ENCODE measurements around the gene NDUFS1.
"Not testable (repeated sequence)": the region's sequence is repeated elsewhere in the genome, so short reads cannot be mapped to it uniquely, and the experiment has no call there.

Gene NDUFS1

GRCh38 chr2:206168230-206168629 lies 9.0 kb upstream of the NDUFS1 start:
- DNase-seq; in situ Hi-C loops (cut with HindIII; ENCODE audit: low pct_ligation_motif_present, low pct_unique_long_range_greater_than_20kb, low sequenced_read_pairs): not testable (repeated sequence)

- peak; percentile 61 for DNase-seq
- in situ Hi-C loops (cut with HindIII; ENCODE audit: low pct_ligation_motif_present, low pct_unique_long_range_greater_than_20kb, low sequenced_read_pairs): no loop called here
Measured at GRCh38 chr2:206164261-206164862, 5.1 kb upstream of the NDUFS1 start.

GRCh38 chr2:206163251-206163880 lies 4.1 kb upstream of the NDUFS1 start:
- in situ Hi-C loops (cut with HindIII; ENCODE audit: low pct_ligation_motif_present, low pct_unique_long_range_greater_than_20kb, low sequenced_read_pairs): no loop called here
- DNase-seq: no peak

DNA sequence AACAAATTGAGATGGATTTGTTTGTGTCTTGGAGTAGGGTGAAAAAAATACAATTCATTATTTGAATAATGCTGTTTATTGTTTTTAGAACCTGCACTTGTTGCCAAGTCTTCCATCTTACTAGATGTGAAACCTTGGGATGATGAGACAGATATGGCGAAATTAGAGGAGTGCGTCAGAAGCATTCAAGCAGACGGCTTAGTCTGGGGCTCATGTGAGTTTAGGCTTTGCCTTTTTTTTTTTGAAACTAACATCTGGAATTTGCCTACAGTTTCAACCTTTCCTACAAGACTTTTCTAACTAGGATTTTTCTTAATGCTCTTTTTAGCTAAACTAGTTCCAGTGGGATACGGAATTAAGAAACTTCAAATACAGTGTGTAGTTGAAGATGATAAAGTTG lies 3.2 kb upstream of the NDUFS1 start:
- in situ Hi-C loops (cut with HindIII; ENCODE audit: low pct_ligation_motif_present, low pct_unique_long_range_greater_than_20kb, low sequenced_read_pairs); DNase-seq: not testable (repeated sequence)

DNA sequence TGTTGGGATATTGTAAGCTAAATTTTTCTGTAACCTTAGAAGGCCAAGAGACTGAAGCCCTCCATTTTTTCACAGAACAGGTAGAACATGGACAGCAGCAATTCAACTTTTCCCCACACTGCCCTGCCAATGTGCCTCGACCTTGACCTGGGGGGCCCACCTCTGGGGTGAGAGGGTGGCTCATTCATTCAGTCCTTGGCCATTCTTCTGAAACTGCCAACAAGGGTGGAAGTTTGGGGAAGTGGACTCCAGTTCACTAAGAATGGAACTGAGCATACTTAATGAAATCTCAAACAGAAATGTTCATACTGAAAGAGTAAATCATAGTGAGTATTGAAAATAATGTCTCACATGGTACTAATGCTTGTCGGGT lies 1.5 kb upstream of the NDUFS1 start:
- DNase-seq: no peak
- in situ Hi-C loops (cut with HindIII; ENCODE audit: low pct_ligation_motif_present, low pct_unique_long_range_greater_than_20kb, low sequenced_read_pairs): no loop called here

DNA sequence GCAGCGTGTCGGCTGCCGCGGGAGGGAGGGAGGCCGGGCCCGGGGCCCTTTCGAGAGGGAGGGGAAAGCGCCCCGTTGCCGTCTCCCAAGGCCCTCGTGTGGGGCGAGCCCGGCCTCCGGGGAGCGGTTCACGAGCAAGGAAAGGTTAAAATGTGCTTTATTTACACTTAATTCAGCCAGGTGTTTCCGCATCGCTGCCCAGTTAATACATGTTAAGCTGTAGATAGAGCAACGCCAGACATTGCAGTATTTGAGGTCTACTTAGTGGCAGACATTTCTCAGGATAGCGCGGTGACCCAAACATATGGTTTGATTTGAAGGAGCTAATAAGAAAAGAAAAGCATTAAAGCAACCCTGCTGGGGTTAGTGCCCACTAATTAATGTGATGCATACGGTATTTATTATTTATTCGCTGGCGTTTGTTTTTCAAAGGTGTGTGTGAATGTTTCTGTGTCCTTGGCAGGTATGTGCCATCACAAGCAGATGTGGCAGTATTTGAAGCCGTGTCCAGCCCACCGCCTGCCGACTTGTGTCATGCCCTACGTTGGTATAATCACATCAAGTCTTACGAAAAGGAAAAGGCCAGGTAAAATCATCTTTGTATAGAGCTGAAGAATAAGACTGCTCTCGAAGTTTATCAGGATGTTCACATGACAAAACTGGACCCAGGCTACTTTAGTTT lies 1.0 kb upstream of the NDUFS1 start:
- no peak for DNase-seq
- in situ Hi-C loops (cut with HindIII; ENCODE audit: low pct_ligation_motif_present, low pct_unique_long_range_greater_than_20kb, low sequenced_read_pairs): no loop called here

GRCh38 chr2:206158563-206159345 lies 490 bp downstream of the NDUFS1 start:
- in situ Hi-C loops (cut with HindIII; ENCODE audit: low pct_ligation_motif_present, low pct_unique_long_range_greater_than_20kb, low sequenced_read_pairs): no loop called here
- DNase-seq: peak; percentile 41

GRCh38 chr2:206157014-206157413 lies 2.2 kb downstream of the NDUFS1 start:
- in situ Hi-C loops (cut with HindIII; ENCODE audit: low pct_ligation_motif_present, low pct_unique_long_range_greater_than_20kb, low sequenced_read_pairs): not testable (repeated sequence)

DNA sequence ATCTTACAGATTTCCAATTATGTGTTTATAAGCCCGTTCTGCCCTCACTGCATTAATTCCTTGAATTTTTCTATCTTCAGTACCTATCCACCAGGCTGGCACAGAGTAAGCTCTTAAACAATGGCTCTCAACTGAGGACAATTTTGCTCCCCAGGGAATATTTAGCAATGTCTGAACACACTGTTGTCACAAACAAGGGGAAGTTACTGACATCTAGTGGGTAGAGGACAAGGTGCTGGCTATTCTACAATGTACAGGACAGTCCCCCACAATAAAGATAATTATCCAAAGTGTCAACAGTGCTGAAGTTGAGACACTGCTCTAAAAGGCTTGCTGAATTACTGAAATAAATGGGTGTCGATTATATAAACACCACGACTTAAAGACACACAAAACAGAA lies 5.0 kb downstream of the NDUFS1 start:
- in situ Hi-C loops (cut with HindIII; ENCODE audit: low pct_ligation_motif_present, low pct_unique_long_range_greater_than_20kb, low sequenced_read_pairs): no loop called here
- DNase-seq: peak; percentile 13

More at GRCh38 chr2:206157014-206157413, 2.2 kb downstream of the NDUFS1 start:
- not testable (repeated sequence) for DNase-seq

GRCh38 chr2:206150631-206151030 lies 8.6 kb downstream of the NDUFS1 start:
- DNase-seq: no peak
- in situ Hi-C loops (cut with HindIII; ENCODE audit: low pct_ligation_motif_present, low pct_unique_long_range_greater_than_20kb, low sequenced_read_pairs): no loop called here

- no peak for DNase-seq
- in situ Hi-C loops (cut with HindIII; ENCODE audit: low pct_ligation_motif_present, low pct_unique_long_range_greater_than_20kb, low sequenced_read_pairs): no loop called here
Measured at GRCh38 chr2:206150168-206150567, 9.1 kb downstream of the NDUFS1 start.

GRCh38 chr2:206149330-206149729 lies 9.9 kb downstream of the NDUFS1 start:
- in situ Hi-C loops (cut with HindIII; ENCODE audit: low pct_ligation_motif_present, low pct_unique_long_range_greater_than_20kb, low sequenced_read_pairs): no loop called here
- DNase-seq: no peak

DNA sequence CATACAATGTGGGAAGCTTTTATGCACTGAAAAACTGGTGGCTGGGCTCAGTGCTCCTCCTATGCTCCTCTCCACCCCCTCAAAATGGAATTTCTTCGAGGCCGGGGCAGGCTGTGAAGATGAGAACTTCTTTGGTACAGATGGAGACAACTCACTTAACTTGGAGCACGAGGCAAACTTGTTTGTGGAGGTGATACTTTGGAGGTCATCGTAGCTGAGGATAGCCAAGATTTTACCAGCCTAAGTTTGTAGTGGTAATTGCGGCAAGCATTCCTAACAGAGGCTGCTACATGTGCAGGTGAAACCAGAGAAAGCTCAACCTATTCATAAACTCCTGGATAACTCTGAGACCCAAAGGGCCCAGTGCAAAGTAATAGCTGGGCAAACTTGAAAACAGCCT lies 13.6 kb downstream of the NDUFS1 start:
- no peak for DNase-seq
- in situ Hi-C loops (cut with HindIII; ENCODE audit: low pct_ligation_motif_present, low pct_unique_long_range_greater_than_20kb, low sequenced_read_pairs): no loop called here

- in situ Hi-C loops (cut with HindIII; ENCODE audit: low pct_ligation_motif_present, low pct_unique_long_range_greater_than_20kb, low sequenced_read_pairs): no loop called here
Measured at GRCh38 chr2:206144383-206144782, 14.9 kb downstream of the NDUFS1 start.

GRCh38 chr2:206143451-206143850 lies 15.8 kb downstream of the NDUFS1 start:
- in situ Hi-C loops (cut with HindIII; ENCODE audit: low pct_ligation_motif_present, low pct_unique_long_range_greater_than_20kb, low sequenced_read_pairs): no loop called here
- no peak for DNase-seq

More at GRCh38 chr2:206144383-206144782, 14.9 kb downstream of the NDUFS1 start:
- no peak for DNase-seq

DNA sequence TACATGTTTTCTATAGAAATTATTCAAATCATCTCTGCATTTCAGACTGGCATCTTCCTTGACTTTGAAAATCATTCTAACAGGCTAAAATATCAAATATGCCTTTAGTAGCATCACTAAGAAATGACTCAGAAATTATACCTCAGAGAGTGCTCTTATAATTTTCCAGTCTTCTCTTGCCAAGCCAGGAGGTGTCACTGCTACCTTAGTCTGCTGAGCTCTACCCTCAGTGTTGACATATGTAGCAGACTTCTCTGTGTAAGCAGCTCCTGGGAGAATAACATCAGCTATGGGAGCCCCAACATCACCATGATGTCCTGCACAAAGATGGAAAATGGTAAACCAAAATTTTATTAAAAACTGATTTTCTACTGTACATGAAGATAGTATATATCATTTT lies 31.6 kb downstream of the NDUFS1 start:
- in situ Hi-C loops (cut with HindIII; ENCODE audit: low pct_ligation_motif_present, low pct_unique_long_range_greater_than_20kb, low sequenced_read_pairs): no loop called here
- DNase-seq: peak; percentile 11

DNA sequence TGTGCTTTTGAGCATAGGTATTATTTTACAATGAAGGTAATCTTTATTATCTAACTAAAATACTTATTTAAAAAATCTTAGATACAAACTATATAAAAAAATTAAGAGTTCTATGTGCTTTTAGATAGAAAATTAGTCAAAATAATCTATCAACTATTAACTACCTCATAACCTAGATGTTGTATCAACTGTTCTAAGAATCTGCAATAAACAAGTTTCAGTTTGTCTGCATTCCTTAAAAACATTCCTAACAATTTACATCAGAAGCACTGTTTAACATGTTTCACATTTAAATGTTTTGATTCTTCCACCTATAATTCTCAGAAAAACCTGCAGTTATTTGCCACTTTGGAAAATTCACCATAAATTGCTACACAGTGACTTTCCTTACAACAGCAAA lies 33.3 kb downstream of the NDUFS1 start:
- in situ Hi-C loops (cut with HindIII; ENCODE audit: low pct_ligation_motif_present, low pct_unique_long_range_greater_than_20kb, low sequenced_read_pairs): no loop called here

GRCh38 chr2:206122569-206122968 lies 36.7 kb downstream of the NDUFS1 start:
- DNase-seq; in situ Hi-C loops (cut with HindIII; ENCODE audit: low pct_ligation_motif_present, low pct_unique_long_range_greater_than_20kb, low sequenced_read_pairs): not testable (repeated sequence)

More for the DNA sequence above, 33.3 kb downstream of the NDUFS1 start:
- no peak for DNase-seq

- in situ Hi-C loops (cut with HindIII; ENCODE audit: low pct_ligation_motif_present, low pct_unique_long_range_greater_than_20kb, low sequenced_read_pairs): no loop called here
- no peak for DNase-seq
Measured at GRCh38 chr2:206116278-206116677, 43.0 kb downstream of the NDUFS1 start.
